Stimulated activated CD8-positive, alpha-beta memory T cell treated with anti-CD3 and anti-CD28 coated beads, Interleukin-7, amount 100 ng/mL, for 24 hours (primary cell): ENCODE measurements around the gene PLPP4.

Experiments
- DNase-seq: peaks from one replicate; pipeline ENCODE4 v3.0.0-alpha.2; 2020; ENCODE audit warnings: low read depth

Gene PLPP4

GRCh38 chr10:120521880-120522279, 64.9 kb downstream of the PLPP4 start:
- DNase-seq, result no peak

DNA sequence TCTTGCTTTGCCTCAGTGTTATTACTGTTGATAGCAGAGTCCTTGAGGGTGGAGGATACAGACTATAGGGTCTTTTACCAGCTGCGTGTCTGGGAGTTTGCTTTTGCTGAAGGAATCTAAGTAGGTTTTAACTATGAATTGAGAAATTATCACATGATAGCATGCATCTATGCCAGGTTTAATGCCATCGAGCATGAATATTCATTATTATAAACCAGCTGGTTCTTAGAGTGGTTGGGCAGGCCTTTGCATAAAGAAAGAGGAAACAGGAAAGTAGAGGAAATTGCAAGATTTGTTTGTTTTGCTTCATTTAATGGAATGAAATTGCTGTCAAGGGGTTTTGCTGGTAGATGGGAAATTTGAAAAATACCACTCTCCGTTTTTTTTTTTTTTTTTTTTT, 70.7 kb downstream of the PLPP4 start:
- DNase-seq, result no peak

- no peak for DNase-seq
These were observed 73.7 kb downstream of the PLPP4 start for GRCh38 chr10:120530699-120531098.

DNA sequence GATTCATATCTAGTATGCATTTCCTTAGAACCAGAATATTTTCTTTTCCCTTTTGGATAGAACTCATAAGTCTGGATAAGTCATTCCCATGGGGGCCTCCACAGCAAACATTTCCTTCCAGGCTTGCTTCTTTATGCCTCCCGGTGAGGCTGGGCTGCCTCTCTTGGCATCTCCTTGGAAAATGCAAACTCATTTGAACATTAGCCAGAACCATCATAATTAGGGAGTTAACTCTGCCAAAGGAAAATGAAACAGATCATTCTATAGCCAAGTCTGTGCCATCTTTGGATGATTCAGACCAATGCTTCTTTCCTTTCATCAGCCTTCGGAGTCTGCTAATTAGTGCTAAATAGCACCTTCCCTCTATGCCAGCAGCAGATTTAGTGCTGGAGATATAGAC, 81.1 kb downstream of the PLPP4 start:
- DNase-seq, result no peak

DNA sequence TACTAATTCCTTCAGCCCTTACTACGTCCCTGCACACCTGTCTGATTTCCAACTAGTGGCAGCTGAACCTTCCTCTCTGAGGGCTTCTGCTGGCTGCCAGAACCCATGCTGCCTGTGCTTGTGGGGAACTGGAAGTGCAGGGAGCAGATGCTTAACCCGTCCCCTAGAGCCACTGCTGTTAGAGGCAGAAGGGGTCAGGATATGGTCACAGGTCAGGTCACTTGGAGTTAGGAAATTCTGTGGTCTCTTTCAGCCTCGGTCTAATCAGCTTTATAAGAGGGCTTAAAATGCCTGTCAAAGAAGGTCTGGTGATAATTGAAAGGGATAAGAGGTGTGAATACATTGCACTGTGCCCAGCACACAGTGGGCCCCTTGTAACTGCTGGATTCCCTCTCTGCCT, 82.0 kb downstream of the PLPP4 start:
- no peak for DNase-seq

- DNase-seq, result no peak
These were observed 83.5 kb downstream of the PLPP4 start for GRCh38 chr10:120540486-120540885.

DNA sequence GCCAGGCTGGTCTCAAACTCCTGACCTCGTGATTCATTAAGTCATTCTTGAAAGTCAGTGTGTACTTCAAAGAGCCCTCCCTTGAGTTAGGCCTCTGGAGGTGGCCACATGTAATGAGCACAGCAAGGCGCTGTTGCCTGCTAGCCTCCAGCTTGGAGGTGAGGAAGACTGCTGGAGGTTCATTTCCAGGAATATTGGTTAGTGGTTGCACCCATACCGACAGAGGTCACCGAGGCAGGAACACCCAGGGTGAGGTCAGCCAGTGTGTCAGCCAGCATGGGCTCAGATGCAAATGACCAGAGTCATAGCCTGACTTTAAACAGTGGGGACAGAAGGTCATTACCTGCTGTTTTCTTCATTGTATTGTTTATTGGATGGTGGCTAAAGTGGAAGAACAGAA, 85.0 kb downstream of the PLPP4 start:
- no peak for DNase-seq

DNA sequence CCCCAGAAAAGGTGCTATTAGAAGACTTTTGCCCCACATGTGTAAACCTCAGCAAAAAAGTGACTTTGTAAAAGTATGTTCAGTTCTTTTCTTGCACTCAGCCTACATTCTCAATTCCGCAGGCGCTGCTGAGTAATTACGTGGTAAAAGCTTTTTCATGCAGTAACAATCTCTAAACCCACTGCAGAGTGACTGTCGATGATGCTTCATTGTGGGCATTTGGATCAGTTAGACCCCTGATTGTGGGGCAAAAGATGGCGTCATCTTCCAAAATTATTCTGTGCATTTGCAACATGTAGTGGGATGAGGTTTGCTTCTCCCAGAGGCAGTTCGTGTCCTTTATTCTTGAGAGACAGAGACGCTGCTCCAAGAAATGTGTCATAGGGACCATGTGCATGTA, 85.6 kb downstream of the PLPP4 start:
- DNase-seq, result no peak

GRCh38 chr10:120543291-120543690, 86.3 kb downstream of the PLPP4 start:
- DNase-seq, result no peak

- no peak for DNase-seq
These were observed 91.2 kb downstream of the PLPP4 start for GRCh38 chr10:120548210-120548609.

- DNase-seq, result no peak
These were observed 95.2 kb downstream of the PLPP4 start for GRCh38 chr10:120552262-120552661.

DNA sequence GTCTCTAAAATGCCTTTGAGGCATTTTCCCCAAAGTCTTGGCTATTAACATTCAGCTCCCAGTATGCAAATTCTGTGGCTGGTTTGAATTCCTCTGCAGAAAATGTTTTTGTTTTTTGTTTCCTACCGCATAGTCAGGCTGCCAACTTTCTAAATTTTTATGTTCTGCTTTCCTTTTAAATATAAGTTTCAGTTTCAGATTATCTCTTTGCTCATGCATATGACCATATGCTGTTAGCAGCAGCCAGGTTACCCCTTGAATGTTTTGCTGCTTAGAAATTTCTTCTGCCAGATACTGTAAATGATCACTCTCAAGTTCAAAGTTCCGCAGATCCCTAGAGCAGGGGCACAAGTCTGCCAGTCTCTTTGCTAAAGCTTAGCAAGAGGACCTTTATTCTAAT, 96.9 kb downstream of the PLPP4 start:
- no peak for DNase-seq

DNA sequence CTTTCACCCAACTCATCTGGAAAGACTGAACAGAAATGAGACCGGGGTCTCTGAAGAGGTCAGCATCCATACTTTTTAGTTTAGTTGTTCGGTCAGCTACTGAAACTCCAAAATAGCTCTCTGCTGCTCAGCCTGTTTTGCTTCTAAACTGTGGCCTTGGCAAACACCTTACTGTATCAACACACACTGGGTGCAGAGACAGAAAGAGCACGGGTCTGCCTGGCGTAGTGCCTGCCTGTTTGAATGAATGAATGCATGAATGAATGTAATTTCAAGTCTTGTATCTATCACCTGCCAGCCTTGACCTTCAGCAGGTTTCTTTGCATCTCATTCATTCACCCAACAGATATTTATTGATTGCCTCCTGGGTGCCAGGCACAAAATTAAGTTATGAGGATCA, 98.4 kb downstream of the PLPP4 start:
- DNase-seq, result no peak

DNA sequence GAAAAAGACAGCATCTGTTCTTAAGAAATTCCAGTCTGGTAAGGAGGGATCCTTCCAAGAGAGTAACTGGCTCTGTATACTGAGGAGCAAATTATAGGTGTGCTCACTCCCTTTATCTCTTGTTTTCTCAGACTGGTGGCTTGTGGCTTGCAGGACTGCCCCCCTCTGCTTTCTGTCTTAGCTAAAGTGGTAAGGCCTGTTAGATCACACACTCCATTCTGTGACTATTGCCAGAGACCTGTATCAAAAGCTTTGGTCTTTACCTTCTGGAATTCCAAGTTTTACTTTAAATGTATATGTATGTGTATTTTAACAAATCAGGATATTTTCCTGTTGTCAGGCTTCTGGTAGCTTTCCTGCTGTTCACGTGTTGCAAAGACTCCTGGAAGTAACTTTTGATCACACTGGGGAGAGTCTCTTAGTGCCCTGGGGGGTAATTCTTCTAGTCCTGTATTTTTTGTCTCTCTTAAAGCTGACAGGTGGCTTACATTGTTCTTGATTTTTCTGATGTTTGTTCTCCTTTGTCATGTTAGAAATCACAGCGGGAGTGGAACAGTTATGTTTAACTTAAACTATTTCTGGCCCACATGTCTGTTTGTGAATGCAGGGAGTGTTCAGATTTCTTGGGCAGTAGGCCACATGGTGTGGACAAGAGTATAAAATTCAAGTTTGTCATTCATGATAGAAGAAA, 99.0 kb downstream of the PLPP4 start:
- DNase-seq, result no peak

GRCh38 chr10:120557311-120557710, 100.3 kb downstream of the PLPP4 start:
- DNase-seq, result no peak

- no peak for DNase-seq
These were observed 102.8 kb downstream of the PLPP4 start for GRCh38 chr10:120559800-120560199.

- DNase-seq, result no peak
These were observed 105.9 kb downstream of the PLPP4 start for GRCh38 chr10:120562956-120563355.

GRCh38 chr10:120570418-120570817, 113.4 kb downstream of the PLPP4 start:
- DNase-seq, result no peak

DNA sequence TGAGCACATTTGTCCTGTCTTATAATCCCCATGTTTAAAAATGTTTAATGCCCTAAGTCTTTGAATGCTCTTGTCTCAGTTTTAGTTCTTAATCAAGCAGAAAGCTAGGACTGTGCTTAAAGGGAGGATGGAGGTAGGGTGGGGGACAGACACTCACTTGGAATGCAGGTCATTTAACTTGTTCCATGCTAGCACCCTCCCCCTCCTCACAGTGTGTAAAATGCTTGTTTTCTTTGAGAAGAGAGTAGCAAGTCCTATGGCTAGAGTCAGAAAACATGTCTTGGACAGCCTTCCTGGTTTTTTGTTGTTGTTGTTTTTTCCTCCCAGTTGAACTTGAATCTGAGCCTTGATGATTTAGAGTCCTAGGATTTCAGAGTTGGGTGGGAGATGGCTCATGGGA, 114.2 kb downstream of the PLPP4 start:
- DNase-seq, result no peak

DNA sequence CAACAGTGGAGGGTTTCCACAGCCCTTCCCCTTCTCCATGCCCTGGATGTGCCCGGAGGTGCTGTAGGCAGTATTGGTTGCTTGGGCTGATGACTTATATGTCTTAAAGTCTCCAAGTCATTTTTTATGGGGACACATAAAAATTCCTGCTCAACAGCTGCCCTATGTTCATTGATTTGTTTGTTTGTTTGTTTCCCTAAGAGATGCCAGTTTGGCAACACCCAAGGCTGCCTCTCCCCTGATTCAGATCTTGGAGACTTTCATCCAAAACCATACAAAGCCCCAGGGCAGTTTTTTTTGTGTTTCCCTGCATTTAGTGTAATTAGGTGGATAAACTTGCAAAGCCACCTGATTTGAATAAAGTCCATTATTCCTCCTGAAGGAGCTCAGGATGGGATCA, 115.3 kb downstream of the PLPP4 start:
- no peak for DNase-seq

DNA sequence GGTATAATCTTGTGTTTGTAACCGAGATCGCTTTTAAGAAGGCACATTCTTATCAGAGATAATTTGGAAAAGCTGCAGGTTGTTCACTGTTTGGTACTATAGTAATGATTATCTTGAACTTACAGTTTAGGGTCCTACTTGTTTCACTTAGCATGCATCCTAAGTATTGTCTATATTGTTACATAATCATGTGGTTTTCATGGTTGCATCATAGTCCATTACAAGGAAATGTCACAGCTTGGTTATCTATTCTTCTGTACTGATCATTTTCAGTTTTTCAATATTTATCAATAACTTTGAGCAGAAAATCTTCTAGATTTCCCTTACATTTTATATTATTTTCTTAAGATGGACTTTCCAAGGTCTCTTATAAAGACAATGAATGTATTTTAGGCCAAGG, 116.3 kb downstream of the PLPP4 start:
- no peak for DNase-seq

DNA sequence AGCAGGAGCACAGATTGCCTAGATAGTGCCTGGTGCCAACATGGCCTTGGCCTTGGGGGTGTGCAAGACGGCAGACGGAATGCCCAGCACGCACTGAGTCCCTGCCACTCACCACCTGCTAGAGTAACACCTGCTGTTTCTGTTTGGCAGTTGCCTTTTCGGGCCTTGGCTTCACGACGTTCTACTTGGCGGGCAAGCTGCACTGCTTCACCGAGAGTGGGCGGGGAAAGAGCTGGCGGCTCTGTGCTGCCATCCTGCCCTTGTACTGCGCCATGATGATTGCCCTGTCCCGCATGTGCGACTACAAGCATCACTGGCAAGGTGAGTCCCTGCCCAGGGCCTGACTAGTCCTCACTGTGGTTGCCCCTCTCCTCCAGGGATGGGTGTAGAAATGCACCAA, 118.0 kb downstream of the PLPP4 start:
- DNase-seq, result no peak

DNA sequence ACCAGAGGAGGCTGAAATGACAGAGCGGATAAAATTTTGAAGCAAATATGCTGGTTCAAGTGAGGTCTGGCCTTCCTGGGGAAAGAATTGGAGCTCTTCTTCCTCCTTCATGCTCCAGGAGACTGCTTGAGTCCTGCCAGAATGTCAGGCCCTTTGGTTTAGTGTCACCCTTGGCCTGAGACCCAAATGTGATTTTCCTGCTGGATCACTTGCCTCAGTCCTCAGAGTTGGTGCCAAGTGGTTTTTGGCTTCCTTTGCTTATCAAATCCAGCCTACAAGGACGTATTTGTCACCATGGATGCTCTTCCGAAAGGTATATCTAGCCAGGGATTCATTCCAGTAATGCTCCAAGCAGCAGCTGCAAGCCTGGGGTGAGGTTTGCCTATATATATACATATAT, 118.4 kb downstream of the PLPP4 start:
- DNase-seq, result no peak

GRCh38 chr10:120578134-120578533, 121.1 kb downstream of the PLPP4 start:
- DNase-seq, result no peak

DNA sequence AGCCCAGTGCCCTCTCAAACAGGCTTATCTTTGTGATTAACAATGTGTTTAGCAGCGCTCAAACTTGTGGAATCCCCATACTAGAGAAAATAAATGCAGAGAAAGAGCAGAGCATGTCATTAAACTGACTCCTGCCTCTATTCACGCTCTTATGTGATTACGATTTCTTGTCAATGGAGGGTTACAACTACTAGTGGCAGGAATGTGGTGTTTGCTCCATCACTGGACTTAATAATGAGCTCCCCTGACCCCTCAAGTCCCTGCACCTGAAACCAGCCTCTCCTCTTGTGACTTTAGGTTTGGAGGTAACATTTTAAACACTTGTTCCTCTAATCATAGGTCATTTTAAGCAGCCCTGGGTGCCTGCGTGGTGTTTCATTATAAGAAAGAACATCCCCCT, 121.9 kb downstream of the PLPP4 start:
- DNase-seq, result no peak
